ENCODE results near the gene PRPF40A.

GRCh38 chr2:152617456-152618192 lies 99.6 kb downstream of the PRPF40A start:
- TF ChIP-seq ZNF114 (CRISPR knock-in tag; IDR thresholded peaks at IDR 0.05) (no peak), CREB1 (CRISPR knock-in tag; IDR thresholded peaks at IDR 0.05; ENCODE audit: low read depth) (no peak)
- TF ChIP-seq, protein P1, sequence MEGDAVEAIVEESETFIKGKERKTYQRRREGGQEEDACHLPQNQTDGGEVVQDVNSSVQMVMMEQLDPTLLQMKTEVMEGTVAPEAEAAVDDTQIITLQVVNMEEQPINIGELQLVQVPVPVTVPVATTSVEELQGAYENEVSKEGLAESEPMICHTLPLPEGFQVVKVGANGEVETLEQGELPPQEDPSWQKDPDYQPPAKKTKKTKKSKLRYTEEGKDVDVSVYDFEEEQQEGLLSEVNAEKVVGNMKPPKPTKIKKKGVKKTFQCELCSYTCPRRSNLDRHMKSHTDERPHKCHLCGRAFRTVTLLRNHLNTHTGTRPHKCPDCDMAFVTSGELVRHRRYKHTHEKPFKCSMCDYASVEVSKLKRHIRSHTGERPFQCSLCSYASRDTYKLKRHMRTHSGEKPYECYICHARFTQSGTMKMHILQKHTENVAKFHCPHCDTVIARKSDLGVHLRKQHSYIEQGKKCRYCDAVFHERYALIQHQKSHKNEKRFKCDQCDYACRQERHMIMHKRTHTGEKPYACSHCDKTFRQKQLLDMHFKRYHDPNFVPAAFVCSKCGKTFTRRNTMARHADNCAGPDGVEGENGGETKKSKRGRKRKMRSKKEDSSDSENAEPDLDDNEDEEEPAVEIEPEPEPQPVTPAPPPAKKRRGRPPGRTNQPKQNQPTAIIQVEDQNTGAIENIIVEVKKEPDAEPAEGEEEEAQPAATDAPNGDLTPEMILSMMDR (conservative IDR thresholded peaks at IDR 0.05; ENCODE audit: low read depth in 2 of 2) = no peak
